Measurements from ENCODE around the gene NELL1. TPM values are rescaled to one million over a fixed set of nuclear protein-coding genes. Genes with fewer than 3 reads are reported as not detected.

NELL1 gene
- total RNA-seq, 2 donors from 2014 or later, result not detected

GRCh38 chr11:20723366-20723765 lies 54.0 kb downstream of the NELL1 start:
- Mint-ChIP-seq H3K9me3 (peaks cover 13 to 19% of the 10 kb centered on the region in 2 donors), H3K27ac (no peak overlapping the region), H3K36me3 (no peaks in the 10 kb centered on the region)
- DNase-seq (ENCODE audit: low spot score in 2 of 2) (no peak), ATAC-seq (no peak)

GRCh38 chr11:20729597-20730105 lies 60.3 kb downstream of the NELL1 start:
- H3K27ac Mint-ChIP-seq, result no peak overlapping the region
- DNase-seq (ENCODE audit: low spot score in 2 of 2) (no peak), ATAC-seq (no peak)
- H3K36me3 Mint-ChIP-seq, result no peaks in the 10 kb centered on the region
- H3K9me3 Mint-ChIP-seq, result peaks cover 2% of the 10 kb centered on the region in 2 donors

GRCh38 chr11:20731676-20732215 lies 62.4 kb downstream of the NELL1 start:
- H3K9me3 Mint-ChIP-seq, result no peaks in the 10 kb centered on the region
- DNase-seq (ENCODE audit: low spot score in 2 of 2) (no peak), ATAC-seq (no peak)
- H3K27ac Mint-ChIP-seq, result no peak overlapping the region
- no peaks in the 10 kb centered on the region for H3K36me3 Mint-ChIP-seq

GRCh38 chr11:20739107-20739506 lies 69.7 kb downstream of the NELL1 start:
- Mint-ChIP-seq H3K9me3 (peaks cover 0 to 6% of the 10 kb centered on the region in 2 donors), H3K36me3 (no peaks in the 10 kb centered on the region), H3K27ac (no peak overlapping the region)
- no peak for ATAC-seq
- DNase-seq (ENCODE audit: low spot score in 2 of 2), result no peak

GRCh38 chr11:20739577-20739976 lies 70.2 kb downstream of the NELL1 start:
- Mint-ChIP-seq H3K27ac (no peak overlapping the region), H3K9me3 (peaks cover 0 to 6% of the 10 kb centered on the region in 2 donors), H3K36me3 (no peaks in the 10 kb centered on the region)
- ATAC-seq (no peak), DNase-seq (ENCODE audit: low spot score in 2 of 2) (no peak)

GRCh38 chr11:20754933-20755332 lies 85.5 kb downstream of the NELL1 start:
- DNase-seq (ENCODE audit: low spot score in 2 of 2) (no peak), ATAC-seq (no peak)
- Mint-ChIP-seq H3K36me3 (no peaks in the 10 kb centered on the region), H3K9me3 (peaks cover 0 to 4% of the 10 kb centered on the region in 2 donors), H3K27ac (no peak overlapping the region)

- DNase-seq (ENCODE audit: low spot score in 2 of 2) (no peak), ATAC-seq (no peak)
- H3K36me3 Mint-ChIP-seq, result no peaks in the 10 kb centered on the region
- H3K27ac Mint-ChIP-seq, result no peak overlapping the region
- H3K9me3 Mint-ChIP-seq, result peaks cover 2 to 11% of the 10 kb centered on the region in 2 donors
These were observed 90.2 kb downstream of the NELL1 start for GRCh38 chr11:20759541-20759940.

GRCh38 chr11:20760811-20761210 lies 91.4 kb downstream of the NELL1 start:
- ATAC-seq (no peak), DNase-seq (ENCODE audit: low spot score in 2 of 2) (no peak)
- H3K36me3 Mint-ChIP-seq, result no peaks in the 10 kb centered on the region
- no peak overlapping the region for H3K27ac Mint-ChIP-seq
- peaks cover 4 to 11% of the 10 kb centered on the region in 2 donors for H3K9me3 Mint-ChIP-seq

GRCh38 chr11:20762116-20762844 lies 92.9 kb downstream of the NELL1 start:
- H3K27ac Mint-ChIP-seq, result no peak overlapping the region
- no peaks in the 10 kb centered on the region for H3K36me3 Mint-ChIP-seq
- DNase-seq (ENCODE audit: low spot score in 2 of 2) (no peak), ATAC-seq (no peak)
- peaks cover 4 to 11% of the 10 kb centered on the region in 2 donors for H3K9me3 Mint-ChIP-seq

- Mint-ChIP-seq H3K36me3 (no peaks in the 10 kb centered on the region), H3K9me3 (peaks cover 4 to 11% of the 10 kb centered on the region in 2 donors), H3K27ac (no peak overlapping the region)
- no peak for ATAC-seq
- no peak for DNase-seq (ENCODE audit: low spot score in 2 of 2)
These were observed 93.6 kb downstream of the NELL1 start for GRCh38 chr11:20762980-20763379.

- no peak for DNase-seq (ENCODE audit: low spot score in 2 of 2)
- H3K27ac Mint-ChIP-seq, result no peak overlapping the region
- no peak for ATAC-seq
- no peaks in the 10 kb centered on the region for H3K36me3 Mint-ChIP-seq
- peaks cover 3 to 10% of the 10 kb centered on the region in 2 donors for H3K9me3 Mint-ChIP-seq
These were observed 101.1 kb downstream of the NELL1 start for GRCh38 chr11:20770414-20770946.

- H3K36me3 Mint-ChIP-seq, result no peaks in the 10 kb centered on the region
- peaks cover 3 to 10% of the 10 kb centered on the region in 2 donors for H3K9me3 Mint-ChIP-seq
- no peak overlapping the region for H3K27ac Mint-ChIP-seq
- ATAC-seq, result no peak
- DNase-seq (ENCODE audit: low spot score in 2 of 2), result no peak
These were observed 101.6 kb downstream of the NELL1 start for GRCh38 chr11:20771026-20771425.

GRCh38 chr11:20771681-20772080 lies 102.3 kb downstream of the NELL1 start:
- no peak for ATAC-seq
- no peak overlapping the region for H3K27ac Mint-ChIP-seq
- no peaks in the 10 kb centered on the region for H3K36me3 Mint-ChIP-seq
- DNase-seq (ENCODE audit: low spot score in 2 of 2), result no peak
- H3K9me3 Mint-ChIP-seq, result peaks cover 3 to 10% of the 10 kb centered on the region in 2 donors

- ATAC-seq, result no peak
- peaks cover 4 to 9% of the 10 kb centered on the region in 2 donors for H3K9me3 Mint-ChIP-seq
These were observed 105.9 kb downstream of the NELL1 start for GRCh38 chr11:20775331-20775730.

GRCh38 chr11:20782775-20783174 lies 113.4 kb downstream of the NELL1 start:
- no peak for ATAC-seq
- Mint-ChIP-seq H3K27ac (no peak overlapping the region), H3K9me3 (peaks cover 9 to 12% of the 10 kb centered on the region in 2 donors)

More at GRCh38 chr11:20775331-20775730, 105.9 kb downstream of the NELL1 start:
- Mint-ChIP-seq H3K36me3 (no peaks in the 10 kb centered on the region), H3K27ac (no peak overlapping the region)
- no peak for DNase-seq (ENCODE audit: low spot score in 2 of 2)

GRCh38 chr11:20783220-20783619 lies 113.8 kb downstream of the NELL1 start:
- ATAC-seq (no peak), DNase-seq (ENCODE audit: low spot score in 2 of 2) (no peak)
- no peak overlapping the region for H3K27ac Mint-ChIP-seq
- peaks cover 8 to 9% of the 10 kb centered on the region in 2 donors for H3K9me3 Mint-ChIP-seq
- H3K36me3 Mint-ChIP-seq, result no peaks in the 10 kb centered on the region

More at GRCh38 chr11:20782775-20783174, 113.4 kb downstream of the NELL1 start:
- DNase-seq (ENCODE audit: low spot score in 2 of 2), result no peak
- no peaks in the 10 kb centered on the region for H3K36me3 Mint-ChIP-seq

- DNase-seq (ENCODE audit: low spot score in 2 of 2) (no peak), ATAC-seq (no peak)
- Mint-ChIP-seq H3K27ac (no peak overlapping the region), H3K9me3 (peaks cover 0 to 3% of the 10 kb centered on the region in 2 donors), H3K36me3 (no peaks in the 10 kb centered on the region)
These were observed 121.2 kb downstream of the NELL1 start for GRCh38 chr11:20790622-20791021.

Data from activated naive CD4-positive, alpha-beta T cell treated with anti-CD3 and anti-CD28 coated beads, Interleukin-2, amount 50 U/mL, for 72 hours (primary cell).